IMR-90 (cell line): ENCODE measurements around the gene PCYOX1L. TPM values are rescaled to one million over a fixed set of nuclear protein-coding genes. Genes with fewer than 3 reads are reported as not detected.
A peak's percentile ranks its signal among the peaks of the same experiment; 100 is the strongest.

Experiments used
- ATAC-seq: fragments of 200-7000 bp; cut with Tn5 transposase; 2 replicates; pipeline ENCODE4 v1.9.1; 2020; ENCODE audit warnings: low read depth, mild to moderate bottlenecking, moderate library complexity
- BruUV-seq: library from RNA; stranded (reverse); fragments of 400-500 nt; replicated peaks from 2 replicates; lab custom pipeline; 2021; lab: Mats Ljungman, UMichigan
- CTCF ChIA-PET: fragments of 300-600 bp; formaldehyde crosslinking; extraction: SDS; loops from one replicate; lab custom pipeline; 2021; ENCODE audit warnings: antibody characterized with exemption; lab: Yijun Ruan, JAX
- POLR2A ChIA-PET: fragments of 300-600 bp; sonication (Branson Sonifier 250); formaldehyde crosslinking; loops from one replicate; lab custom pipeline; 2022; ENCODE audit warnings: antibody characterized with exemption; ENCODE audit not compliant: unreplicated experiment; lab: Charles Lee
- DNase-seq: peaks from one replicate; pipeline ENCODE4 v3.0.0; 2013
- H2AFZ ChIP-seq: replicated peaks from 2 replicates; pipeline ENCODE3; 2013; ENCODE audit warnings: low read length, mild to moderate bottlenecking; ENCODE audit not compliant: poor library complexity
- H2AK5ac ChIP-seq: 2 replicates; pipeline ENCODE4 v1.6.1; 2013; ENCODE audit warnings: low read depth, low read length, inconsistent platforms
- H2AK9ac ChIP-seq: replicated peaks from 2 replicates; pipeline ENCODE3; 2013; ENCODE audit warnings: mild to moderate bottlenecking, low read depth, low read length, moderate library complexity; ENCODE audit not compliant: poor library complexity
- H2BK120ac ChIP-seq: 2 replicates; pipeline ENCODE4 v1.6.1; 2013; ENCODE audit warnings: low read depth, low read length, inconsistent platforms
- H2BK15ac ChIP-seq: 3 replicates; pipeline ENCODE4 v1.6.1; 2013; ENCODE audit warnings: low read depth, low read length, inconsistent platforms
- H2BK20ac ChIP-seq: 2 replicates; pipeline ENCODE4 v1.6.1; 2013; ENCODE audit warnings: low read depth, mild to moderate bottlenecking, inconsistent platforms, low read length, moderate library complexity
- H2BK5ac ChIP-seq: 2 replicates; pipeline ENCODE4 v1.6.1; 2013; ENCODE audit warnings: mild to moderate bottlenecking, low read depth, low read length, inconsistent platforms; ENCODE audit not compliant: poor library complexity, severe bottlenecking
- H3K14ac ChIP-seq: replicated peaks from 2 replicates; pipeline ENCODE4 v1.6.1; 2013; ENCODE audit warnings: low read depth, low read length, inconsistent platforms
- H3K18ac ChIP-seq: 2 replicates; pipeline ENCODE4 v1.6.1; 2013; ENCODE audit warnings: low read depth, low read length, control low read depth
- H3K23ac ChIP-seq: 2 replicates; pipeline ENCODE4 v1.6.1; 2013; ENCODE audit warnings: low read depth, low read length, inconsistent platforms
- H3K27ac ChIP-seq: 2 replicates; pipeline ENCODE4 v1.5.1; 2013; ENCODE audit warnings: mild to moderate bottlenecking, control low read depth, low read length; ENCODE audit not compliant: insufficient read depth
- H3K27me3 ChIP-seq: 2 replicates; pipeline ENCODE4 v1.6.1; 2013; ENCODE audit warnings: low read length; ENCODE audit not compliant: control insufficient read depth, insufficient read depth
- H3K36me3 ChIP-seq: 2 replicates; pipeline ENCODE4 v1.6.1; 2013; ENCODE audit warnings: low read length, mixed read lengths; ENCODE audit not compliant: control insufficient read depth, insufficient read depth
- H3K4ac ChIP-seq: 2 replicates; pipeline ENCODE4 v1.6.1; 2013; ENCODE audit warnings: low read depth, low read length, inconsistent platforms
- H3K4me1 ChIP-seq: 2 replicates; pipeline ENCODE4 v1.6.1; 2013; ENCODE audit warnings: low read length, mixed read lengths; ENCODE audit not compliant: control insufficient read depth, insufficient read depth
- H3K4me2 ChIP-seq: 2 replicates; pipeline ENCODE4 v1.6.1; 2013; ENCODE audit warnings: low read depth, mild to moderate bottlenecking, control low read depth, low read length, moderate library complexity
- H3K4me3 ChIP-seq: 2 replicates; pipeline ENCODE4 v1.5.1; 2013; ENCODE audit warnings: low read depth, mild to moderate bottlenecking, control low read depth, low read length, moderate library complexity; ENCODE audit not compliant: insufficient read depth
- H3K56ac ChIP-seq: 2 replicates; pipeline ENCODE4 v1.6.1; 2013; ENCODE audit warnings: low read length, inconsistent platforms; ENCODE audit not compliant: insufficient read depth; ENCODE audit errors: extremely low read depth
- H3K79me1 ChIP-seq, 2 experiments: 2 replicates each; pipeline ENCODE4 v1.6.1; 2013; ENCODE audit warnings: low read length in 2 of 2, inconsistent platforms in 1 of 2, low read depth in 1 of 2
- H3K9ac ChIP-seq: 2 replicates; pipeline ENCODE4 v1.6.1; 2013; ENCODE audit warnings: low read depth, low read length, control low read depth
- H3K9me1 ChIP-seq: 2 replicates; pipeline ENCODE4 v1.6.1; 2013; ENCODE audit warnings: low read length, inconsistent platforms; ENCODE audit not compliant: insufficient read depth
- H3K9me3 ChIP-seq: 2 replicates; pipeline ENCODE4 v1.6.1; 2013; ENCODE audit warnings: low read length; ENCODE audit not compliant: control insufficient read depth, insufficient read depth
- H4K20me1 ChIP-seq: 2 replicates; pipeline ENCODE4 v1.6.1; 2013; ENCODE audit warnings: low read length, inconsistent platforms; ENCODE audit not compliant: insufficient read depth
- H4K5ac ChIP-seq: 2 replicates; pipeline ENCODE4 v1.6.1; 2013; ENCODE audit warnings: mild to moderate bottlenecking, low read depth, low read length, control low read depth
- H4K8ac ChIP-seq, 2 experiments: 2 replicates each; pipeline ENCODE4 v1.6.1; 2013; ENCODE audit warnings: low read depth in 2 of 2, low read length in 2 of 2, control low read depth in 1 of 2, inconsistent platforms in 1 of 2
- H4K91ac ChIP-seq: 2 replicates; pipeline ENCODE4 v1.6.1; 2013; ENCODE audit warnings: low read depth, low read length, inconsistent platforms; ENCODE audit not compliant: insufficient read depth
- BHLHE40 ChIP-seq: fragments of 150-350 bp; IDR thresholded peaks from 2 replicates; pipeline ENCODE4 v1.6.1; 2016; ENCODE audit warnings: mild to moderate bottlenecking, low read depth, low read length
- CHD1 ChIP-seq: IDR thresholded peaks from 2 replicates; pipeline ENCODE4 v1.6.1; 2012; ENCODE audit warnings: low read depth, low read length, improper control_type of control experiment
- MXI1 ChIP-seq: IDR thresholded peaks from 2 replicates; pipeline ENCODE4 v1.6.1; 2012; ENCODE audit warnings: low read depth, mild to moderate bottlenecking, low read length, moderate library complexity, borderline replicate concordance
- NFE2L2 ChIP-seq: fragments of 150-350 bp; IDR thresholded peaks from 2 replicates; pipeline ENCODE4 v1.6.1; 2016; ENCODE audit warnings: low read depth, mild to moderate bottlenecking, low read length
- POLR2A ChIP-seq: IDR thresholded peaks from 2 replicates; pipeline ENCODE4 v1.6.1; 2012; ENCODE audit warnings: mild to moderate bottlenecking, low read depth, low read length
- SMC3 ChIP-seq: fragments of 150-350 bp; IDR thresholded peaks from 2 replicates; pipeline ENCODE4 v1.6.1; 2016; ENCODE audit warnings: low read depth, mild to moderate bottlenecking, antibody characterized with exemption, low read length, moderate library complexity
- USF2 ChIP-seq: fragments of 150-350 bp; IDR thresholded peaks from 2 replicates; pipeline ENCODE4 v1.6.1; 2017; ENCODE audit warnings: mild to moderate bottlenecking, antibody characterized with exemption, low read length, low read depth
- WGBS, 2 experiments: methylation state at CpG; one replicate each; pipeline versions ENCODE4 v1.1.5 to v1.1.7; 2013; ENCODE audit warnings: missing lambda C conversion rate in 2 of 2; ENCODE audit not compliant: insufficient read length in 1 of 2; ENCODE audit errors: extremely low coverage in 2 of 2; 5-methylcytosine and 5-hydroxymethylcytosine counted together
- dilution Hi-C: fragments of 300-500 bp; cut with HindIII; formaldehyde crosslinking; loops from one replicate; pipeline ENCODE4 v1.14.3; 2018; ENCODE audit warnings: low sequenced_read_pairs; ENCODE audit not compliant: unreplicated experiment
- in situ Hi-C: fragments of 300-500 bp; cut with MboI; formaldehyde crosslinking; loops from 3 replicates; pipeline ENCODE4 v1.14.3; 2019; ENCODE audit warnings: low sequenced_read_pairs, inconsistent platforms, mixed read lengths
- intact Hi-C: fragments of 100-400 bp; cut with micrococcal nuclease; formaldehyde crosslinking; loops from 2 replicates; pipeline ENCODE4 v1.10.0; 2022
- polyA plus RNA-seq, 3 experiments: library from polyadenylated mRNA; depleted of rRNA; stranded (reverse); fragments of >200 nt; gene quantifications; 2 replicates each; pipeline ENCODE4 v1.2.3, GENCODE V29; 2012; ENCODE audit warnings: low replicate concordance in 1 of 3
- total RNA-seq: library from RNA; depleted of rRNA; stranded (reverse); fragments of >200 nt; gene quantifications from 2 replicates; pipeline ENCODE4 v1.2.3, GENCODE V29; 2012
- TF ChIP-seq, protein P1 (sequence below): conservative IDR thresholded peaks from 2 replicates; pipeline ENCODE4 v1.5.1; 2012; ENCODE audit warnings: mild to moderate bottlenecking, low read depth, low read length, improper control_type of control experiment
- TF ChIP-seq, protein P2 (sequence below): fragments of 150-350 bp; IDR thresholded peaks from 2 replicates; pipeline ENCODE4 v1.6.1; 2016; ENCODE audit warnings: low read depth, mild to moderate bottlenecking, low read length, moderate library complexity, borderline replicate concordance

PCYOX1L gene
- total and polyA plus RNA-seq, 2 of the 4 experiments (the other 2 are of a cell fraction) = 7.0 to 14.3 TPM

DNA sequence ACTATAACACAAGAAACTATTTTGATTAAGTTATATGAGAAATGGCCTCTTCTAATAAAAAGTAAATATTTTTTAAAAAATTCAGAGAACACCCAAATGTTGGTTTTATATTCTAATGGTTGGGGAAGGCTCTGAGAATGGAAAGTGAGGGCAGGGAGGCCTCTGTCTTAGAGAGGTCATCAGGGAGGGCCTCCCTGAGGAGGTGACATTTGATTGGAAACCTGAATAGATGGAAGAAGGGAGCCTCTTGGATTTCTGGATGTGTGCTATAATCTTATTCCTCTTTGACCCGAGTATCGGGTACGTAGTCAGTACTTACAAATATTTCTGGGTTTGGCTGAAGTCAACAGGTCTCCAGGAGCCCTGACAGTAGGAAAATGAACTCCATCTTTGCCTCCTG is 38.7 kb upstream of the PCYOX1L start:
- H3K14ac ChIP-seq = no peak overlapping the region
- no peak overlapping the region for H2BK15ac ChIP-seq
- ATAC-seq (no peak), DNase-seq (no peak)
- POLR2A ChIA-PET = no interaction called here
- no peaks in the 10 kb centered on the region for H4K20me1 ChIP-seq
- no peak overlapping the region for H3K23ac ChIP-seq
- H3K79me1 ChIP-seq = no peaks in the 10 kb centered on the region
- no peak overlapping the region for H3K27ac ChIP-seq
- no peak overlapping the region for H3K4me3 ChIP-seq
- H3K4me1 ChIP-seq = peaks cover 8% of the 10 kb centered on the region
- H2AFZ ChIP-seq = peak overlapping the region; percentile 3
- dilution Hi-C loops = no loop called here
- no peaks in the 10 kb centered on the region for H3K36me3 ChIP-seq
- H3K9me3 ChIP-seq = no peaks in the 10 kb centered on the region
- H4K5ac ChIP-seq = no peak overlapping the region
- H2BK5ac ChIP-seq = no peak overlapping the region
- no peak overlapping the region for H3K56ac ChIP-seq
- intact Hi-C loops = no loop called here
- no peak overlapping the region for H3K4me2 ChIP-seq
- H4K8ac ChIP-seq = no peak overlapping the region
- no peak overlapping the region for H3K9ac ChIP-seq
- TF ChIP-seq POLR2A (no peak), USF2 (no peak), CHD1 (no peak), MXI1 (no peak), NFE2L2 (no peak), SMC3 (no peak), BHLHE40 (no peak)
- TF ChIP-seq, protein P1, sequence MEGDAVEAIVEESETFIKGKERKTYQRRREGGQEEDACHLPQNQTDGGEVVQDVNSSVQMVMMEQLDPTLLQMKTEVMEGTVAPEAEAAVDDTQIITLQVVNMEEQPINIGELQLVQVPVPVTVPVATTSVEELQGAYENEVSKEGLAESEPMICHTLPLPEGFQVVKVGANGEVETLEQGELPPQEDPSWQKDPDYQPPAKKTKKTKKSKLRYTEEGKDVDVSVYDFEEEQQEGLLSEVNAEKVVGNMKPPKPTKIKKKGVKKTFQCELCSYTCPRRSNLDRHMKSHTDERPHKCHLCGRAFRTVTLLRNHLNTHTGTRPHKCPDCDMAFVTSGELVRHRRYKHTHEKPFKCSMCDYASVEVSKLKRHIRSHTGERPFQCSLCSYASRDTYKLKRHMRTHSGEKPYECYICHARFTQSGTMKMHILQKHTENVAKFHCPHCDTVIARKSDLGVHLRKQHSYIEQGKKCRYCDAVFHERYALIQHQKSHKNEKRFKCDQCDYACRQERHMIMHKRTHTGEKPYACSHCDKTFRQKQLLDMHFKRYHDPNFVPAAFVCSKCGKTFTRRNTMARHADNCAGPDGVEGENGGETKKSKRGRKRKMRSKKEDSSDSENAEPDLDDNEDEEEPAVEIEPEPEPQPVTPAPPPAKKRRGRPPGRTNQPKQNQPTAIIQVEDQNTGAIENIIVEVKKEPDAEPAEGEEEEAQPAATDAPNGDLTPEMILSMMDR = no peak
- TF ChIP-seq, protein P2, sequence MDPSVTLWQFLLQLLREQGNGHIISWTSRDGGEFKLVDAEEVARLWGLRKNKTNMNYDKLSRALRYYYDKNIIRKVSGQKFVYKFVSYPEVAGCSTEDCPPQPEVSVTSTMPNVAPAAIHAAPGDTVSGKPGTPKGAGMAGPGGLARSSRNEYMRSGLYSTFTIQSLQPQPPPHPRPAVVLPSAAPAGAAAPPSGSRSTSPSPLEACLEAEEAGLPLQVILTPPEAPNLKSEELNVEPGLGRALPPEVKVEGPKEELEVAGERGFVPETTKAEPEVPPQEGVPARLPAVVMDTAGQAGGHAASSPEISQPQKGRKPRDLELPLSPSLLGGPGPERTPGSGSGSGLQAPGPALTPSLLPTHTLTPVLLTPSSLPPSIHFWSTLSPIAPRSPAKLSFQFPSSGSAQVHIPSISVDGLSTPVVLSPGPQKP = no peak
- no TSS peak for BruUV-seq
- no peak overlapping the region for H2AK5ac ChIP-seq
- 100% methylated on average over 3 of the region's 3 CpGs; no CpG with 5 or more reads in 1 of the 2 experiments for WGBS, 2 experiments
- no peak overlapping the region for H2AK9ac ChIP-seq
- no peaks in the 10 kb centered on the region for H3K27me3 ChIP-seq
- no peak overlapping the region for H3K18ac ChIP-seq
- H3K4ac ChIP-seq = no peak overlapping the region
- in situ Hi-C loops = no loop called here
- CTCF ChIA-PET = no interaction called here
- H2BK20ac ChIP-seq = no peak overlapping the region
- H3K9me1 ChIP-seq = peaks cover 17% of the 10 kb centered on the region
- H2BK120ac ChIP-seq = no peak overlapping the region
- H4K91ac ChIP-seq = no peak overlapping the region
